GM19324 (cell line): ENCODE results near the gene DPP4.

ENCODE experiments used
- ATAC-seq: cut with Tn5 transposase; IDR thresholded peaks from one replicate; pipeline ENCODE4 v1.9.1; 2021; ENCODE audit warnings: mild to moderate bottlenecking, moderate library complexity; ENCODE audit not compliant: unreplicated experiment, low FRiP score

Gene DPP4

DNA sequence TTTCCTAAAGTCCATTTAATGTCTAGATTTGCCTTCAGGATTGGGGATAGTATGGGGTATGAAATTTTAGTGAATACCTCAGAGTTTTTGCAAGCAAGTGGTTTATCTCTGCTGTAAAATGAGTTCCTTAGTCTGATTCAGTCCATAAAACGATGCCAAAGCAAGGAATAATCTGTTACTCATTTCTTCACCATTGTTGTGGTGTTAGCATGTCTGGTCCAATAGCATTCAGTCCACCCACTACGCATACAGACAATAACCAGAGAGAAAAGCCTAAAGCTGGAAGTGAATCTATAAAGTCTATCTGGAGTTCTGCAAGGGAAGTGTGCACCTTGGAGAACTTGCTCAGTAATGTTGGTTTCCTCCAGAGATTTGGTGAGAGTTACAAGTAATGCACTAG is 12.9 kb upstream of the DPP4 start:
- no peak for ATAC-seq

DNA sequence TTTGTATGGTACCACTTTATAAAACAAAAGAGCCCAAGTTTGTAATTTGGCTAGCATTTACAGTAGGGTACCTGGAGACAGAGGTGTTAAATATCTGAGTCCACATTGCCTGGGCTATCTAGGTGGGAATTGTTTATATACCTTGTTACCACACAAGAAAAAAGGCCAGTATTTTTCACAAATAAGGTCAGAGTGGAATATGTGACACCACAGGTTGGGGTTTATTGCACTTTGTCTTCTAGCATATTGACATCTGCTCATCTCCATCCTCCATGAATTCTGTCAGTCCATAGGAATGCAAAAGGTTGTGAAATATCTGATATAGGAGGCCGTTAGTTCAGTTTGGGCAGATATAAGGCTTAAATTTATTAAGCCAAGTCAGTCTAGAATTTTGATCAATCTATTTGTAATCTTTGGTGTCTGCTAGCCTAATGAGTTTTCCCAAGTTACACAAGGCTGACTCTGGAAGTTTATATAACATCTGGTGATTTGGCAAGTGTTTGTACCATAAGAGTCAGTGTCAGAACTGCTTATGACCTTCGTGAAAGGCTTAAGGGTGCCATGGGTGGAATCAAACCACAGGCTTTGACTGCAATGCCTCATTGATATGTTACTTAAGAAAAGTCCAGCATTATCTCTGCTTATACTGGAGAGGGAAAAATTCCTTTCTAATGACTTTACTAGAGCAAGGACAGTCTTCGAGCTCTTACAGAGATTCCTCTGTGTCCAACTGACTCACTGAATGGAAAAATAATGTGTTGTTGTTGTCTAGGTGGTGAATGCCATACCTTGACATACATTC is 11.3 kb upstream of the DPP4 start:
- no peak for ATAC-seq

DNA sequence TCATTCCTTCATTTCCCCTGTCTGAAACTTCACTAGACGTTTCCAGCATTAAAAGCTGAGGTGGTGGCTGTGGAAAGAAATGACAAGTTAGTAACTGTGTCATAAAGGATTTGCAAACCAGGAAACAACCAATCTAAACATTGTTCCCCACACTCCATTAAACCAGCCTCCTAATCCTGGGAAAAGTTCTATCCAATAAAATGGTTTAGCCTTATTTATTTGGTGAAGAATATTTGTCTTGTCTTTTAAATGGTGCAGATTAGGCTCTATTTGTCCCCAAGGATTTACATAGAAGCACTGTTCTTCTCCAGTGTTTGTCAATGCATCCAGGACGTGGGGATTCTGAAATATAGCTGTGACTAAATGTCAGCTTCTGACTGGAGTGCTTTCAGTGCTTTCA is 10.5 kb upstream of the DPP4 start:
- no peak for ATAC-seq

DNA sequence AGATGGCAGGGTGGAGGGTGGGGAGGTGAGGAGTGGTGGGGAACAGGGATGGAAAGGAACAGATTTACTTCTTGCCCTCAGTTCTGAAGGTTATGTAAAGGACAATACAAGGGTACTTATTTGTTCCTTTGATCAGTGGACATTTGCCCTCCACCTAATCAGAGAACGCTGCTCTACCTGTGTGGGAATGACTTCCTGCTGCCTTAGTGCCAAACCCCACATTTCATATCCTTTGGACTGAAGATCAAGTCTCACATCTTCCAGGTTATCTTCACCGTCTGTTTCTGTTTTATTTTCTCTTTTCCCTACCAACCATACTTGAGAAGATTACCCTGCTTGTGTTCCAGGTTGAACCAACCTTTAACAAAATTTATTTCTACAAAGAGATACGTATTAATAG is 8.7 kb upstream of the DPP4 start:
- no peak for ATAC-seq

DNA sequence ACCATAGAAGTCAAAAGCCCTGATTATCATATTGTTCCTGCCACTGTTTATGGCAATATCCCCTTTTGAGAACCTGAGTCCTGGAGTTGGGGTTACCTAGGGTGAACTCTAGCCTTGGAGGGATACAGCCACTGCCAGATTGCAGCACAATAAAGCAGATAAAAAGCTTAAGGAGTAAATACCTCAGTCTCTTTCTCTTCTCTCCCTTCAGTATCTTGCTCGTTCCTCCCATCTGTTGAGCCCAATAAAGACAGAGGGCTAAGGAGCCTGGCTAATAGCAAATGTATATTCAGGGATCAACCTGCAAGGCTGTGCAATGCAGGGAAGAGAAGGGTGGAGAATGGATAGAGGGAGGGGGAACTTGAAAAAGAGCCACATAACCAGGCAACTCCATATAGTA is 8.0 kb upstream of the DPP4 start:
- ATAC-seq: no peak

DNA sequence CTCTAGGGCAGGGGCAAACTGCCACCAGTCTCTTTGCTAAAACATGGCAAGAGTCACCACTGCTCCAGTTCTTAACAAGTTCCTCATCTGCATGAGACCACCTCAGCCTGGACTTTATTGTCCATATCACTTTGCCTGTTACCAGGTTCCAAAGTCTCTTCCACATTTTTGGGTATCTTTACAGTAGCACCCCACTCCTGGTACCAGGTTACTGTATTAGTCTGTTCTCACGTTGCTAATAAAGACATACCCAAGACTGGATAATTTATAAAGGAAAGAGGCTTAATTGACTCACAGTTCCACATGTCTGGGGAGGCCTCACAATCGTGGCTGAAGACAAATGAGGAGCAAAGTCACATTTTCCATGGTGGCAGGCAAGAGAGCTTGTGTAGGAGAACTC is 5.5 kb upstream of the DPP4 start:
- no peak for ATAC-seq

DNA sequence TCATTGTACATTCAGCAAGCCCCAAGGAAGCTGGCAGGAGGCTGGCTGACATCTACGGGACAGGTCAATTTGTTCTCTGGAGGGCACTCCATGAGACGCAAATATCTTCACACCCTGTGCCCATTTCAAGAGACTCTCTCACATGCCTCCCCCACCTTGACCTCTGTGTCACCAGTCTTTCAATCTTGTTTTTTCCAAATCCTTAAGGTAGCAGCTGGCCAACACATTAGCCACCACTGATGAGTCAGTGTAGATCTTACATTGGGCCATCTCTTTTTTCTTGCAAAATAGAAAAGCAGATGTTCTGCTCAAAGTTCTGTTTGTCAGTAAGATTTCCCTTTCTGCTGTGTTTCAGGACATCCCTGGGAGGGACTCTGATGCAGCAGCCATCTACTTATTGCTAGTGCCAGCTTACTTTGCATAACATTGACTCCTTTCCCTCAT is 1.7 kb upstream of the DPP4 start:
- no peak for ATAC-seq

DNA sequence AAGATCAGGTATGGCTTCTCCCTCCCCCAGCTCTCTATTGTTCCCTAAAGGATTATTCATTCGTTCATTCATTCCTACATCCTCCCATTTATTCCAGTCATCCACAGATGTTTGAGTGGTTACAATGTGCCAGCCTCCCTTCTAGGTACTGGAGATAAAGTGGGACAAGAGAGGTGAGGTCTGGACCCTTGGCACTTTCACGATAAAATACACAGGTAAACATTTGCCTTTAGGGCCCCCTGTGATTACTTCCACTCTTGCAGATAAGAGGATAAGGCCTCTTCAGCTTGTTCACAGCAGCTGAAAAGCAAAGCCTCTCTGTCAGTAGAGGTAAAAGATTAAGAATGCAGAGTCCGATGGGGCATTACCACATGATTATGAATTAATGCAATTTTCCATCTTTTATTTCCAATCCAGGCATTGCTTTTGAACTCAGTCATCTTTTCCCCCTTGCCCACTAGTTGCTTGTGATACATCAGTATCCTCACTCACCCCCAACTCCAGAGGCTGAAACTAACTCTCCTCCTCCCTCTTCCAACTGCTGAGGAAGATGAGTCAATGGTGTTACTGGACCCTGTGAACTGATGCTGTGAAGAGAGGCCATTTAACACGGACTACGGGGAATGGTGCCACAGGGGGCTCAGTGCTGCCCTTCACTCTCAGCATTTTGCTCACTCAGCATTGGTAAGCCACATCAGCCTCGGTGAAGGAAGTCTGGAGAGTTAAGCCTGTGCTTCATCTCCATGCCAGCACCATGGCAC is 1.1 kb upstream of the DPP4 start:
- ATAC-seq: no peak

DNA sequence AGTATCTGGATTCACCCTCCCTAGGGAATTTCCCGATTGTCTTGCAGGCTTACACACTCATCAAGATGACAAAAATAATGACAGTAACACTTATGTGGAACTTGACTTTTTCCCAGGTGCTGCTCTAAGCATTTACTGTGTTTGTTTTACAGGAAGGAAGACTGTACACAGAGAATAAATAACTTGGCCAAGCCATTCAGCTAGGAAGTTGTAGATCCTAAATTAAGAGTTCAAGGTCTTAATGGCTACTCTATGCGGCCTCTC is 549 bp upstream of the DPP4 start:
- no peak for ATAC-seq

DNA sequence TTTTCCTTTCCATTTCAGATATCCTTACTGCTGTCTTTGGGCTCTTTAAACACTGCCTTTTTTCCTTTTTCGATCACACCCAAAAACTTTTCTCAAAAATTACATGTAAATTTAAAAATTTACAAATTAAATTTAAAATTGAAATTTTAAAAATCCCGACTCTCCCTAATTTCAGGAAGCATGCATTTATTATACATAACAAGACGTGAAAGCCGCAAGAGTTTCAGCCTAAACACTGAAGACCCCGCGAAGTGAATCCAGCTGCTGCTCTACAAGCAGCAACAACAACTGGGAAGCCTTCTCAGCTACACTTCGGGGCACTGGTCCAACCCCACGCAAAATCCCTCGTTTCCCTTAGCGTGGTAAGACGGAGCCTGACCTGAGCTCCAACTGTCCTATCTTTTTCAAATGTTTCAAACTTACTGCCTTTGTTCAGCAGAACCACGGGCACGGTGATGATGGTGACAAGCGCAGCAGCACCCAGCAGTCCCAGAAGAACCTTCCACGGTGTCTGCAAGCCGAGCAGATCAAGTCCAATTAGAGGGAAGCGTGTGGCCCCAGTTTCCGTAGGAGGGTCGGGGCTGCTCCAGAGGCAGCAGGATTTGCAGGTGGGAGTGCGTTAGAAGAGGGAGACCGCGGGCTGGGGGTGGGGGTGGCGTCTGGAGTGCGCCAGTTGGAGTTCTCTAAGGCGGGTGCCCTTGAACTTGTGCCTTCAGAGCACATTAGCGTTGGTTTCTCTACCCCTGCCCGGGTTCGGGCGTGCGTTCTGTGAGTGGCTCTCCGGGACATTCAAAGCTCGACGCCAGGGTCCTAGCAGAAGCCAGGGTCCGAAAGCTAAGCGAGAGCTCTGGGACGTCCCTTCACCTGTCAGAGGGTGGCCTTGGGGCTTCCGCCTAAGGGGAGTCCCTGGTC is 783 bp downstream of the DPP4 start:
- ATAC-seq: peak; percentile 4

DNA sequence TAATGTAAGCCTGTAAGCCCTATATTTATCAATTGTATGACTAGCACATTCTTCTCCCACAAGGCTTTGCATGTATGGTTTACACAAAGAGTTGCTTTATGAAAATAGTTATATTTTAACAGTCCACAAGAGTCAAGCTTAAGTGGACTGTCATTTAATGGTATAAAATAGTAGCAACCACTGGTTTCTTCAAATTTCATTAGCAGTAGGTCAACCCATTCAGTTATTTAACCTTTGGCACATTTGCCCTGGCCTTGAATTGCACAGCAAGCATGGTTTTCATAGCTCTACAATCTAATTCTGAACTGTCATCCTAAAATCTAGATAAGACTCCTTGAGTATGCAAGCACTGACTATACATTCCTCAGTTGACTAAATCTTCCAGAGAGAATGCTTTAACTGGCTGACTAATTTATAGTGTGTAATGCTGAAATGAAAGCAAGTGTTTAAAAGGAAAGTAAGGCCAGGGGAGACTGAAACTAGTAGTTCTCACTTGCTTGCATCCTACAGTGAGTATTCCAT is 1.8 kb downstream of the DPP4 start:
- ATAC-seq: peak; percentile 58

DNA sequence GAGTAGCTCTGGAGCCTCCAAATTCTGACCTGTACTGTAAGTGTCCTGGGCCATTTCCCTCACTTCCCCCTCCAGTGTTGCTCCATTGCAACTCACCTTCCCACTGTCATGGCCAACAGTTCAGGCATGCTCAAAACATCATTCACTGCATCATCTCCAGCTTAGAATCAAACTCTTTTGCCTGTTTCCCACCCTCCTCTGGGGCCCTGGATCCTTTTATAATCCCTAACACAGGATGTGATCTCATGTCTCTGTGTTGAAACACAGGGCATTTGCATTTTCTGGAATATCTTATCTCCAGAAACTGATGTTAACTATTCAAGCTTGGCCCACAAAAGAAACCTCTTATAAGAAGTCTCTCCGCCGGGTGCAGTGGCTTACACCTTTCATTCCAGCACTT is 3.0 kb downstream of the DPP4 start:
- no peak for ATAC-seq

DNA sequence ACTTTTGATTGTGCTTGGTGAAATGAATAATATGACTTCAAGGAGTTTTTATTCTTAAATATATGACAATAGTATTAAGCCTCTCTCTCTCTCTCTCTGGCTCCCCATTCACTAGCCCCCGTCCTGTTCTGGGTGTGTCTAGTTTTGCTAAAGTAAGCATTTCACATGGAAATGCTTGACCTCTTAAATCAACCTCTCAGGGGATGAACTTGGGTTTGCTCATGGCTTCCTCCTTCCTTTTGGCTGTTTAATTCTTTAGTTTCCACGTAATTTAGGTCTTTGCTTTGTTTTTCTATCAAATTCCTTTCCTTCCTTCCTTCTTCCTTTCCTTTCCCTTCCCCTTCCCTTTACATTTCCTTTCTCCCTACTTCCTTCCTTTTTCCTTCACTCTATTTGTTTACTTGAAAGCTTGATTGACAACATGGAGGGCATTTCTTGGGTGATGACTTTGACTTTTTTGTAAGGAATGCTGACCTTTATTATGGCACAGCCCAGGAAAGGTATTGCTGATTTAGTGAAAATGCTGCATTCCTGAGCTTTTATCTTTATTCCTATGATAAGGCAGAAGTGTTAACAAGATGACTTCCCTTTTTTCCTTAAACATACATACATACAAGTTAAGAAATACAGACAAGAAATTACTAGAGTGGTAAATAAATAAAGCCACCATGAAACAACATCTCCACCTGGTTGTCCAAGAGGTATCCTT is 3.6 kb downstream of the DPP4 start:
- ATAC-seq: no peak

DNA sequence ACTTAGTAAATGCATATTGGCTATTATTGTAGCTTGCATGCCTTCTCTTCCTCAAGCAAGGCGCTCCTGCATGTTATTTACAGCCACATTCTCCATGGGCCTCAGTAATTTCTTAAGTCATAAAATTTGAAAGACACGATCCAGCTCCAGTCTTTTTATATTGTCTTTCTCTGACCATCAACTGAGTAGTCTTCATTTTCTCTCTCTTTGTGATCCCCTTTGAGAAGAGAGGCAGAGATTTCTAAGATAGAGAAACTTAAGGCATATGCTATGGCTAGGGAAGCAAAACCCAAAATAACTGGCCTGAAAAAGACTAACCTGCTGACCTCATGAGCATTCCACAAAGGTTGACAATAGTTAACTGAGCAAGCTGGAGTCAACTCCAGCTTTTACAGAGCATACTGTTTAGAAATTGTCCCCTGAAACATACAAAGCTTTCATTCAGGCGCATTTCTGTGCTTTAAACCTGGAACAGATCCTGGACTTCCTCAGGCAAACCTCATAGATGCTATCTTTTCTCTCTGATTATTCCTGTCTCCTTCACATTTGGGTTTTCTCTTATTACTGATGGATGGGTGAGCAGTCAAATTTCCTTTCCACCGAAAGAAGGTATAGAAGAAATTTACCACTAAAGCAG is 4.6 kb downstream of the DPP4 start:
- ATAC-seq: no peak

DNA sequence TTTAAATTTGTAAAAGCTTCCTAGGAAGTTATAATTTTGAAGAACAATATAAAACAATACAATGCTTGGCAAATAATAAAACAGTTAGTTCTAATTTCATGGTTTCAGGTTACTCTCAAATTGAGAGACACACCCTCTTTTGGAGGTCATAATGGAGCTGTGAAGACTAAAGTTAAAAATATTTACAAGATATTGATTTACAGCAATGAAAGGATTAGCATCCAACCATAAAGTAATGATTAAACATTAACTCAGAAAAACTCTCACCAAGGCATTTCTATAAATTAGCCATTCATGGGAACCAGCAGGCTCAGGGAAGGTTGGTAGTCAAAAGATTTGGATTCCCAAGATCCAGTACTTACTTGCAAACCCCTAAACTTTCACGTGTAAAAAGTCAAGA is 6.4 kb downstream of the DPP4 start:
- no peak for ATAC-seq

DNA sequence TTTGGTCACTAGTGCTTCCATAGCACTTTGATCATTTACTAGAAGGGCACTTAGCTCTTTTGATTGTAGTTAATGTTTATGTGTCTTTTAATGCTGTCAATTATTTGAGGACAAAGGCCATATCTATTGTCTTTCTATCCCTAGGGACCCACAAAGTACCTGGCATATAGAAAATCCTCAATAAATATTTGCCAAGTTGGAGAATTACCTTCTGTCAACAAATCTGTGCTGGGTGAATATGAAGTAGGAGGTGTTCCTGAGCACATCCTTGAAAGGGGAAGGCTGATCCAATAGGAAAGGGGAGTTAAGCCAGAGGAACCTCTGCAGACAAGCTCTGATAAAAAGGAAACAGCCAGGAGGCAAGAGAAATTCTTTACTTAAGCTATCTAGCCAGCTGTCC is 8.2 kb downstream of the DPP4 start:
- no peak for ATAC-seq

DNA sequence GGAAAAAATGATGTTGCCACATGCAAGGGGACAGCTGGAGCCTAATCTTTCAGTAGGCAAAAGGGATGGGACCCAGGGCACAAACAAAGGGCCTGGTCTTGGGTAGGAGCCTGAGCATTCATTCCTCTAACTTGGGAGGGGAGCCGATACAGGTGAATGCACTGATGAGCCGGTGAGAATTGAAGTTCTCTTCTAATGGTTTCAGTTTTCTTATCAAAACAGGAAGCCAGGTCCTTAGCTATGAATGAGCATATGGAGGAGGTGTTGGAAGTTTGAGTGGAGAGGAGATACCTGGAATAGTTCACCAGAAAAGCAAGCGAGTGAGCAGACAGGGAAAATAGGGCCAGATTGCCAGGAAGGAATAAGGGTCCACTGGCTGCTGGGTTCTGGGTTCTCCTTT is 10.1 kb downstream of the DPP4 start:
- peak; percentile 42 for ATAC-seq

DNA sequence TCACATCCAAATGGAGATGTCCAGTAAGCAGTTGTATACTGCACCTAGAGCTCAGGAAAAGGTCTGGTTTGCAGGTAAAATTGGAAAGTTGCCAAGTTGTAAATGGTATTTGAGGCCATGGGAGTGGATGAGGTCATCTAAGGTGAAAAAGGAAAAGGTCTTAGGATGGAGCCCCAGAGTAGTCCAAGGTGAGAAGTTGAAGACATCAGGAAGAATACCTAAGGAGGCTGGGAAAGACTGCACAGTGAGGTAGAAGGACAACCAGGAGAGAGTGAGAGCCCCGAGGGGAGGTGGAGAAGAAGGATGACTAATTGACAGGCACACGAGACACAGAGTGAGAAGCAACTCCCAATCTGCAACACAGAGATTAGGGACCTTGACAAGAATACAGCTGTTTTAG is 10.7 kb downstream of the DPP4 start:
- no peak for ATAC-seq

DNA sequence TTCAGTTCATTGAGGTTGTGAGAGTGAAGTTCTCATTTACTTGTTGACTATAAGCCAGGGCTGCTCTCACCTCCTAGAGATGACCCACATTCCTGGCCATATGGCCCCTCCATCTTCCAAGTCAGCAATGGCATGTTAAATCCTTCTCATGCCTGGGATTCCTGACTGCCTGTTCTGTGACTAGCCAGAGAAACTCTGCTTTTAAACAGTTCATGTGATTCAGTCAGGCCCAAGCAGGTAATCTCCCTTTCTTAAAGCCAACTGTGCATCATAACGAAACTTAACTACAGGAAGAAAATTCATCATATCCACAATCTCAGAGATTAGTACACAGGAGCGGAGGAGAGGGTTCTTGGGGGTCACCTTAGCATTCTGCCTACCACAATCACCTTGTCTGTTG is 11.5 kb downstream of the DPP4 start:
- no peak for ATAC-seq

DNA sequence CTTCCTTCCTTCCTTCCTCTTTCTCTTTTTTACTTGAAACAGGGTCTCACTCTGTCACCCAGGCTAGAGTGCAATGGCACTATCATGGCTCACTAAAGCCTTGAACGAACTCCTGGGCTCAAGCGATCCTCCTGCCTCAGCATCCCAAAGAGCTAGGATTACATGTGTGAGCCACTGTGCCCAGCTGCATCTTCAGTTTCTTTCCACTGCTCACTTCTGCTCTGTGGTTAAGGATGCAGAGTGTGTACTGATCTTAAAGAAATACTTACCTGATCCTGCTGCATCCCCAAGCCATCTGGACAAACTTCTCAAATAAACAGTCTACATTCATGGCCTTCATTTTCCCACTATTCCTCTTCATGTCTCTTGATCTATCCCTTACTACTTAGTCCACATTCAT is 13.0 kb downstream of the DPP4 start:
- no peak for ATAC-seq
